ENCODE measurements around the gene PXMP4.
A peak's percentile ranks its signal among the peaks of the same experiment; 100 is the strongest.

The PXMP4 gene

GRCh38 chr20:33730946-33731692, 11.0 kb upstream of the PXMP4 start:
- H3K36me3 ChIP-seq (ENCODE audit: insufficient read depth, low read length), result no peaks in the 10 kb centered on the region
- peak overlapping the region; percentile 71 to 83 for H3K4me3 ChIP-seq (ENCODE audit: low read depth in 1 of 2, low read length in 2 of 2)
- peak overlapping the region; percentile 92 for H3K27ac ChIP-seq (ENCODE audit: low read depth, low read length)
- H3K27me3 ChIP-seq (ENCODE audit: control insufficient read depth in 1 of 2, insufficient read depth in 2 of 2, low read length in 2 of 2), result no peaks in the 10 kb centered on the region
- peaks cover 8% of the 10 kb centered on the region for H3K9me3 ChIP-seq (ENCODE audit: low read length)
- peak overlapping the region; percentile 65 for H3K9ac ChIP-seq (ENCODE audit: low read length)
- peaks cover 25% of the 10 kb centered on the region for H3K4me1 ChIP-seq (ENCODE audit: insufficient read depth, low read length)

- no peaks in the 10 kb centered on the region for H3K27me3 ChIP-seq (ENCODE audit: control insufficient read depth in 1 of 2, insufficient read depth in 2 of 2, low read length in 2 of 2)
- H3K4me1 ChIP-seq (ENCODE audit: insufficient read depth, low read length), result peaks cover 21% of the 10 kb centered on the region
- no peak overlapping the region for H3K9ac ChIP-seq (ENCODE audit: low read length)
- H3K36me3 ChIP-seq (ENCODE audit: insufficient read depth, low read length), result no peaks in the 10 kb centered on the region
- H3K4me3 ChIP-seq (ENCODE audit: low read depth in 1 of 2, low read length in 2 of 2), result no peak overlapping the region
- H3K9me3 ChIP-seq (ENCODE audit: low read length), result no peaks in the 10 kb centered on the region
- no peak overlapping the region for H3K27ac ChIP-seq (ENCODE audit: low read depth, low read length)
Observed at GRCh38 chr20:33729101-33729500, 9.0 kb upstream of the PXMP4 start.

DNA sequence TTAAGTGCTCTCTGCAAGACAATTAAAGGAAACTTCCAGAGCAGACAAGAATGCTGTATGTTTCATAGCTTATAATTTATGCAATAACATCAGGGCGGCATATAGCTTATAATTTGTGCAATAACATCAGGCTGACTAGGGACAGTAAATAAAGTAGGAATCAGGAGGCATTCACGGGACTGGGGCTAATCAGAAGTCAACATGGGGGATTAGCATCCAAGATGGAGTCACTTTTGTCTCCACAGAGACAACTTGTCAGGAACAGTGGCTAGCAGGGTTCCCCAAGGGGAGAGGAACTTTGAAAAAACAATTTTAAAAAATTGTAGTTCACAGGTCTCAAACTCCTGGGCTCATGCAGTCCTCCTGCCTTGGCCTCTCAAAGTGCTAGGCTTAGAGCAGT, 8.4 kb upstream of the PXMP4 start:
- H3K27me3 ChIP-seq (ENCODE audit: control insufficient read depth in 1 of 2, insufficient read depth in 2 of 2, low read length in 2 of 2), result no peaks in the 10 kb centered on the region

DNA sequence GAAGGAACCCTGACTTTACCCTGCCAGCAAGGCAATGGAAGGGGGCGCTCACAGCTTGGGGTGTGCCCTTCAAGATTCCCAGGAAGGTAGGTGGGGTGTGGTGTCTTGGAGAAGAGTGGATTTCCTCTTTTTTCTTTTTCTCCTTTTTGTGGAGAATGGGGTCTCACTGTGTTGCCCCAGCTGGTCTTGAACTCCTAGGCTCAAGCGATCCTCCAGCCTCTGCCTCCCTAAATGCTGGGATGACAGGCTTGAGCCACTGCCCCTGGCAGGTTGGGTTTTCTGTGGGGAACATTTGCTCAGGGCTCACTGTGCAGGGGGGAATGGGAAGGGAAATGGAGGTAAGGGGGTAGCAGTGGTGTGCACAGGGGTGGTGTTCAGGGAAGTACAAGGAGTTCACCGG, 7.7 kb upstream of the PXMP4 start:
- no peak overlapping the region for H3K9ac ChIP-seq (ENCODE audit: low read length)
- no peak overlapping the region for H3K4me3 ChIP-seq (ENCODE audit: low read depth in 1 of 2, low read length in 2 of 2)
- peaks cover 13% of the 10 kb centered on the region for H3K4me1 ChIP-seq (ENCODE audit: insufficient read depth, low read length)
- no peak overlapping the region for H3K27ac ChIP-seq (ENCODE audit: low read depth, low read length)
- H3K27me3 ChIP-seq (ENCODE audit: control insufficient read depth in 1 of 2, insufficient read depth in 2 of 2, low read length in 2 of 2), result no peaks in the 10 kb centered on the region
- H3K36me3 ChIP-seq (ENCODE audit: insufficient read depth, low read length), result no peaks in the 10 kb centered on the region
- no peaks in the 10 kb centered on the region for H3K9me3 ChIP-seq (ENCODE audit: low read length)

More for the DNA sequence above, 8.4 kb upstream of the PXMP4 start:
- no peaks in the 10 kb centered on the region for H3K36me3 ChIP-seq (ENCODE audit: insufficient read depth, low read length)
- no peak overlapping the region for H3K4me3 ChIP-seq (ENCODE audit: low read depth in 1 of 2, low read length in 2 of 2)
- H3K9me3 ChIP-seq (ENCODE audit: low read length), result no peaks in the 10 kb centered on the region
- H3K4me1 ChIP-seq (ENCODE audit: insufficient read depth, low read length), result peaks cover 15% of the 10 kb centered on the region
- no peak overlapping the region for H3K9ac ChIP-seq (ENCODE audit: low read length)
- no peak overlapping the region for H3K27ac ChIP-seq (ENCODE audit: low read depth, low read length)

DNA sequence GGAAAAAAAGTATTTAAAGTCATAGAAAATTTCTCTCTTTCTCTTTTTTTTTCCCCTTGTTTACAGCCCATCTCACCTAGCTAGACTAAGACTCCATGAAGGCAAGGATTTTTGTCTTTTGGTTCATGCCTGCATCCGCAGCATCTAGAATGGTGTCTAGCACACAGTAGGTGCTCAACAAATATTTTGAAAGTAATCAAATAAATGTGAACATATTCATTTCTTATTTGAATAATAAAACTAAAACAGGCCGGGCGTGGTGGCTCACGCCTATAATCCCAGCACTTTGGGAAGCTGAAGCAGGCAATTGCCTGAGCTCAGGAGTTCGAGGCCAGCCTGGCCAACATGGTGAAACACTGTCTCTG, 7.0 kb upstream of the PXMP4 start:
- Histone ChIP-seq H3K4me3 (ENCODE audit: low read depth in 1 of 2, low read length in 2 of 2) (no peak overlapping the region), H3K27me3 (ENCODE audit: control insufficient read depth in 1 of 2, insufficient read depth in 2 of 2, low read length in 2 of 2) (no peaks in the 10 kb centered on the region), H3K4me1 (ENCODE audit: insufficient read depth, low read length) (peaks cover 8% of the 10 kb centered on the region), H3K36me3 (ENCODE audit: insufficient read depth, low read length) (no peaks in the 10 kb centered on the region), H3K9ac (ENCODE audit: low read length) (no peak overlapping the region), H3K27ac (ENCODE audit: low read depth, low read length) (no peak overlapping the region), H3K9me3 (ENCODE audit: low read length) (no peaks in the 10 kb centered on the region)

DNA sequence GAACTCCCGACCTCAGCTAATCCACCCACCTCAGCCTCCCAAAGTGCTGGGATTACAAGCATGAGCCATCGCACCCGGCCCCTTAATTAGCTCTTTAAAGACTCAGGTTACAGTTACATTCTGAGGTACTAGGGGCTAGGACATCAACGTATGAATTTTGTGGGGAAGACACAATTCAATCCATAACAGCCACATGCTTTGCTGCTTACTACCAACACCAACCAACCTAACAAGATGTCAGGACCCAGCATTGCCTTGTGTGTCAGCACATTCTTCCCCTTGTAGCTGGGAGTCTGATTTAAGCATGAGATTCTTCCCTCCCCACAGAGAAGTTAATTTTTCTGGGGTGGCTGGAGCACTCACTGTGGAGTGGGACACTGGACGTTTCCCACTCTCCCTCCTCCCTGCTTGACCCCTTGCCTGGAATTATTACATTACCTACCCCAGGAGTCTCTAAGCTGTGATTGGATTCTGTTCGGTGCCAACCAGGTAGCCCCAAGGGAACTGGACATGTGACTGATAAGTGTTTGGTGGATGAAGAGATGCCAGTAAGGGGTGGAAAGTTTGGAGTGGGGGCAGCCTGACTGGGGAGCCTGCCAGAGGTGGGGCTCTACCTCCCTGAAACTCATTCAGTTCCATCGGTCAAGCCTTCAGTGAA, 5.6 kb upstream of the PXMP4 start:
- H3K9ac ChIP-seq (ENCODE audit: low read length), result no peak overlapping the region
- H3K27me3 ChIP-seq (ENCODE audit: control insufficient read depth in 1 of 2, insufficient read depth in 2 of 2, low read length in 2 of 2), result no peaks in the 10 kb centered on the region
- H3K27ac ChIP-seq (ENCODE audit: low read depth, low read length), result no peak overlapping the region
- no peaks in the 10 kb centered on the region for H3K36me3 ChIP-seq (ENCODE audit: insufficient read depth, low read length)
- no peaks in the 10 kb centered on the region for H3K4me1 ChIP-seq (ENCODE audit: insufficient read depth, low read length)
- H3K9me3 ChIP-seq (ENCODE audit: low read length), result no peaks in the 10 kb centered on the region
- H3K4me3 ChIP-seq (ENCODE audit: low read depth in 1 of 2, low read length in 2 of 2), result no peak overlapping the region

DNA sequence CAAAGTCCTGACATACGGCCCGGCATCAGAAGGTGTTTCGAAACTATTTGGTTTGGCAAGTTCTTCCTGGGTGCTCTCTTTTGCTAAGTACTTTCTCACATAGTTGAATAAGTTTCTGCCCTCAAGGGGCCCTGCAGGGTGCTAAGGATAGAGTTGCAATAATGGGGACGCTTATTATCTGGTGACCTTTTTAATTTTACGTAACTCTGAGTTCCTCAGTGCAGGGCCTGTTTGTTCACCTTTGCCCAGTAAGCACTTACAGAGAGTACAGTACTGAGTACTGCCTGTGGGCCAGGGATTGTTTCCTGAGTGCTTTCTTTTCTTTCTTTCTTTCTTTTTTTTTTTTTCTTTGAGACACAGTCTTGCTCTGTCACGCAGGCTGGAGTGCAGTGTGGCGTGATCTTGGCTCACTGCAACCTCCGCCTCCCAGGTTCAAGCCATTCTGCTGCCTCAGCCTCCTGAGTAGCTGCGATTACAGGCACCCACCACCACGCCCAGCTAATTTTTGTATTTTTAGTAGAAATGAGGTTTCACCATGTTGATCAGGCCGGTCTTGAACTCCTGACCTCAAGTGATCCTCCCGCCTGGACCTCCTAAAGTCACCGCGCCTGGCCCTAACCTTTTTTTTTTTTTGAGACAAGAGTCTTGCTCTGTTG, 4.5 kb upstream of the PXMP4 start:
- Histone ChIP-seq H3K4me1 (ENCODE audit: insufficient read depth, low read length) (peaks cover under 1% of the 10 kb centered on the region), H3K9me3 (ENCODE audit: low read length) (no peaks in the 10 kb centered on the region), H3K36me3 (ENCODE audit: insufficient read depth, low read length) (no peaks in the 10 kb centered on the region), H3K27ac (ENCODE audit: low read depth, low read length) (no peak overlapping the region), H3K27me3 (ENCODE audit: control insufficient read depth in 1 of 2, insufficient read depth in 2 of 2, low read length in 2 of 2) (no peaks in the 10 kb centered on the region), H3K4me3 (ENCODE audit: low read depth in 1 of 2, low read length in 2 of 2) (no peak overlapping the region), H3K9ac (ENCODE audit: low read length) (no peak overlapping the region)

DNA sequence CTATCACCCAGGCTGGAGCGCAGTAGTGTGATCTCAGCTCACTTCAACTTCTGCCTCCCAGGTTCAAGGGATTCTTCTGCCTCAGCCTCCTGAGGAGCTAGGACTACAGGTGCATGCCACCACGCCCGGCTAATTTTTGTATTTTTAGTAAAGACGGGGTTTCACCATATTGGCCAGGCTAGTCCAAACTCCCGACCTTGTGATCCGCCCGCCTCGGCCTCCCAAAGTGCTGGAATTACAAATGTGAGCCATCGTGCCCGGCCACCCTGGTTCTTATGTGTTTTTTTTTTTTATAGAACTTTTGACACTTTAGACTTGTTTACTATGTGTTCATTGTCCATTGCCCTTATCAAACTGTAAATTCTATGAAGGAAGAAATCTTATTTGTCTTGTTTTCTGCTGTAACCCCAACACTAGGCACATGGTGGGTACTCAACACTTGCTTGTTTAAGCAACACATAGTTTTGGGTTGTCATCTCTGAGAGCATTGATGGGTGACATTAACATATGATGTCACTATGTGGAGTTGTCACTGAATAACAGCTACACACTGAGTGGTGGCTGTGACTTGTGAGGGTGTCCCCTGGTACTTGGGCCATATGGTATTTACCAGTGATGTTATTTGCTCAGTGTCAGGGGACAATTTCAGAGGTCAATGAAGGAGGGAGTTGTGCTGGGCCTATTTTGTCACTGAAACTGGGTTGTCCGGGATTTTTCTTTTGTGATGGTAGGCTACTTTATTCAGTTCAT, 1.5 kb upstream of the PXMP4 start:
- Histone ChIP-seq H3K27me3 (ENCODE audit: control insufficient read depth in 1 of 2, insufficient read depth in 2 of 2, low read length in 2 of 2) (no peaks in the 10 kb centered on the region), H3K27ac (ENCODE audit: low read depth, low read length) (no peak overlapping the region), H3K9ac (ENCODE audit: low read length) (no peak overlapping the region), H3K4me1 (ENCODE audit: insufficient read depth, low read length) (peaks cover 9% of the 10 kb centered on the region), H3K4me3 (ENCODE audit: low read depth in 1 of 2, low read length in 2 of 2) (no peak overlapping the region), H3K36me3 (ENCODE audit: insufficient read depth, low read length) (no peaks in the 10 kb centered on the region), H3K9me3 (ENCODE audit: low read length) (no peaks in the 10 kb centered on the region)

DNA sequence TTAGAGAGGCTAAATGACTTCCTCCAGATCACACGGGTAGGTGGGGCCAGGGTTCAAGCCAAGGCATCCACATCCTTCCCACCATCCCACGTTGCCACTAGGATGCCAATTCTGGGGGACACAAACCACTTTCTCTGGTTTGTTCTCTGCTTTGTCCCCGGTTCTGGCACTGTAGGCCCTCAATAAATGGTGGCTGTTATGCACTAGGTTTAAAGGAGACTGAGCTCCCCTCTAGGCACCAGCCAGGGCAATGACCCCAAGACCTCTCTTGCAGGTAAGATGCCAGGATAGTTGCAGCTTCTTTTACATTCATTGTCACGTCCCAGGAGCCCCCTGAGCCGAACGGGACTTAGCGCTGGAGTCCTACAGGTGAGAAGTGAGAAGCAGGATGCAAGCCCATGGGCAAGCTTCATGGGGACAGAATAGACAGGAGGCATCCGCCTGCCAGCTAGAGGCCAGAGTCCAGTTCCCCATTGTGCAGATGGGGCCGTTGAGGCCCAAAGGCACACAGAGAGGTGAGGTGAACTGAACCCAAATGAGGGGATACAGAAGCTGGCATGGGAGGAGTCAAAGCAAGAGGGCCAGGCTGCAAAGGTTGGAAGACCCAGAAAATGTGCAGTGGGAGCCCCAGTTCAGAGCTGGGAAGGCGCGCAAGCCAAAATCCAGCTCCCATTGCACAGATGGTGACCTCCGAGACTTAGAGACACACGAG, 677 bp downstream of the PXMP4 start:
- Histone ChIP-seq H3K9me3 (ENCODE audit: low read length) (no peaks in the 10 kb centered on the region), H3K4me1 (ENCODE audit: insufficient read depth, low read length) (peaks cover 9% of the 10 kb centered on the region), H3K36me3 (ENCODE audit: insufficient read depth, low read length) (peaks cover 4% of the 10 kb centered on the region), H3K9ac (ENCODE audit: low read length) (peak overlapping the region; percentile 25), H3K4me3 (ENCODE audit: low read depth in 1 of 2, low read length in 2 of 2) (peak overlapping the region; percentile 71 to 88), H3K27me3 (ENCODE audit: control insufficient read depth in 1 of 2, insufficient read depth in 2 of 2, low read length in 2 of 2) (no peaks in the 10 kb centered on the region), H3K27ac (ENCODE audit: low read depth, low read length) (peak overlapping the region; percentile 78)

DNA sequence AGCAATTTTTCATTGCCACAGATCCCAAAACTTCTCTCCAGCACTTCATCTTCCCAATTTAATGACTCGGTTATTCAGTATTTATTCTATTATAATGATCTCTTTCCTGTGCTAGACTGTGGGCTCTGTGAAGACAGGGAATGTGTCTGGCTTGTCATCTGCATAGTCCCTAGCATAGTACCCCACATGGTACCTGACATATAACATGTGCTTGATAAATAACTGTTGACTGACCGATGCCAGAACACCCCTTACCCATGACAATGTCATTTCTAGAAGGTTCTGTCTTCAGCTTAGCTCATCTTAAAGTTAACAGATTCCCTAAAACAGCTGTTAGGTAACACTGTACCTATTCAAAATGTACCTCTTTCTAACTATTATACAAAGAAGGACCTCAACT, 3.6 kb downstream of the PXMP4 start:
- peaks cover 9% of the 10 kb centered on the region for H3K4me1 ChIP-seq (ENCODE audit: insufficient read depth, low read length)
- H3K36me3 ChIP-seq (ENCODE audit: insufficient read depth, low read length), result peaks cover 23% of the 10 kb centered on the region
- no peak overlapping the region for H3K9ac ChIP-seq (ENCODE audit: low read length)
- H3K4me3 ChIP-seq (ENCODE audit: low read depth in 1 of 2, low read length in 2 of 2), result no peak overlapping the region
- H3K27me3 ChIP-seq (ENCODE audit: control insufficient read depth in 1 of 2, insufficient read depth in 2 of 2, low read length in 2 of 2), result no peaks in the 10 kb centered on the region
- no peaks in the 10 kb centered on the region for H3K9me3 ChIP-seq (ENCODE audit: low read length)
- H3K27ac ChIP-seq (ENCODE audit: low read depth, low read length), result no peak overlapping the region

Data from muscle layer of colon (tissue), 2 donors.